Tongue (tissue), 3 donors: ENCODE measurements around the gene GMPR. TPM values are rescaled to one million over a fixed set of nuclear protein-coding genes. Genes with fewer than 3 reads are reported as not detected.

Source experiments
- DNase-seq: peaks from one replicate; pipeline ENCODE4 v3.0.0-alpha.2; 2015
- small RNA-seq: library from RNA; depleted of rRNA; stranded (forward); fragments of <200 nt; gene quantifications from one replicate; pipeline ENCODE3, GENCODE V24; 2014; ENCODE audit warnings: low replicate concordance
- total RNA-seq: library from RNA; depleted of rRNA; stranded (reverse); fragments of >200 nt; gene quantifications from one replicate; pipeline ENCODE4 v1.2.3, GENCODE V29; 2014

Gene GMPR
- total RNA-seq, 1 donor from 2014 or later: 50.2 TPM

- no peak for DNase-seq
These were observed 89.5 kb downstream of the GMPR start for GRCh38 chr6:16327777-16328325.

DNA sequence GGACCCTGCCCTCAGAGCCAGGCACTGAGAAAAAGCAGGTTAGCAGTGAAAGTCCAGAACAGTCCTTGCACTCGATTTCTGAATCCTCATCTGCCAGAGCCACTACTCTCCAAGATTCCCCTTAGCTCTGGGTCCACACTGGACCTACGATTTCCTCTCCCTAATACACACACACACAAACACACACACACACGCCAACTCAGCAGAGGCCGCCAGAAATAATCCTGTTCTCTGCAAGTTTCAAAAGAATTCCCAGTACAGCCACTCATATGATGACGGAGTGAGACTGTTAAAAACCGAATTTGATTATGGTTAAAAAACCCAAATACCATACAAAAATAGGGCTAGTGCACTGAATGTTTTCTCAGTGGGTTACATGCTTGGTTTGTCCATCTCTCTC lies 90.8 kb downstream of the GMPR start:
- DNase-seq: no peak

DNA sequence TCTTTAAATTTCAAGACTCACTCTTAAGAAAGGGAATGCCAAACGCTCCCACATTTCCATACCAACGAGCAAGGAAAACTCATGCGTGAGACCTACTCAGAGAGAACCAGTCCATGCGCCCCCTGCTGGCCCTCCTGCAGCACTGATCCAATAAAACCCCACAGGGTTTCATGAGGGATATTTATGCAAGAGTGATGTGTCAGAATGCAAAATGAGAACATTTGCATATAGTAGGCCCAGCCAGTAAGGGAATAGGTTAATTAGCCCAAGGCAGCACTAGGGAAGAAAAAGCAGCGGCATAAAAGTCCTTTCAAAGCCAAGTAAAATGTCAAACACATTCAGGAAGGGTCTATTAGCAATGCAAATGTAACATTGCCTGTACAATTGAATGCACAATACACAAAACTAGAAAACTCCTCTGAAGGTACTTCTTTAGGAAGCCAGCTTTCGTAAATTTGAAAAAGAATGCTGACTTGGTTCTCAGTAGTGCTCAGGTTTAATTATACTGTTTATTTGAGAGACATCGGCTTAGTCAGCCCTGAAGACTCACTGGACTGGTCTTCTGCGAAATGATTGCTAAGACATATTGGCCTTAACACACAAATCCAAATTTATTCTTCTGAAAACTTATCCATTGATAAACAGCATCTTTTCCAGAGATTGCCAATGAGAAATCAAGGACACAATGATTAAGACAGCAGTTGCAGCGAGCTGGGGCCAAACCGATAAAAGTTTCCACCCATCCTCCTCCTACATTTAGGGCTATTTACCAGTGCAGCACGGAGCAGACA lies 93.2 kb downstream of the GMPR start:
- DNase-seq: peak; percentile 84

- DNase-seq: peak; percentile 93
These were observed 93.8 kb downstream of the GMPR start for GRCh38 chr6:16332175-16332542.

- no peak for DNase-seq
These were observed 95.2 kb downstream of the GMPR start for GRCh38 chr6:16333580-16333979.

DNA sequence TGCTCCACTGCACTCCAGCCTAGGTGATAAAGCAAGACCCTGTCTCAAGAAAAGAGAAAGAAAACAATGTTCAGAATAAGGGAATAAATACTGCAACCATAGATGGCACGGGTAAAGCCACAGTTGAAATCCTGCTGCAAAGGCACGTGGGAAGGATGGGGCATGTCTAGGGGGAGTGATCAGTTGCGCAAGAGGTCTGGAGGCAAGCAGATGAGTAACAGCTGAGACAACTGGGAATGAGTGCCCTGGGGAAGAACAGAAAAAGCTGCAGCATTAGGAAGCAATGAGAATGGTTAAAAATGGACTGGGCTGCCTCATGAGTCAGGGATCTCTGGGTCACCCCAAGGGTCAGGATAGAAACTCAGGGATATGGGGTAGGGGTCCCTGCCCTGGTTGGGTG lies 96.3 kb downstream of the GMPR start:
- DNase-seq: peak; percentile 58

- DNase-seq: no peak
These were observed 96.8 kb downstream of the GMPR start for GRCh38 chr6:16335176-16335575.

- DNase-seq: no peak
These were observed 97.8 kb downstream of the GMPR start for GRCh38 chr6:16336056-16336818.

DNA sequence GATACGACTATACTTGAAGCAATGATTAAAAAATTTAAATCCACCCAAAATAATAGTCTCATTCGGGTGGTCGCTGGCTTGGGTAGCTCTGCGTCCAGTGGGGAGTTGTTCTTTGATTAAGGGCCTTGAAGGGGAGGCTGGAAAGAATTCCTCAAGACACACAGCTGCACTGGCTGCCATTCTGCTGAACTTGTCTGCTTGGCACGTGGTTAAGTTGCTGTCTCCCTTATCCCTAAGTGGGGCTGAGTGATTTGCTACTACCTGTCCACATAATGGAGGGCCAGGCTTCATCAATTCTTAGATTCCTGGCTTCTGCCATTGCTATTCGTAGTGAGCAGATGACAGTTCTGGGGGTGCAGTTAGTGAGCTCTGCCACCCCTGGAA lies 98.5 kb downstream of the GMPR start:
- DNase-seq: no peak

GRCh38 chr6:16337295-16337975 lies 99.0 kb downstream of the GMPR start:
- peak; percentile 97 for DNase-seq

GRCh38 chr6:16338577-16339264 lies 100.3 kb downstream of the GMPR start:
- peak; percentile 88 for DNase-seq

DNA sequence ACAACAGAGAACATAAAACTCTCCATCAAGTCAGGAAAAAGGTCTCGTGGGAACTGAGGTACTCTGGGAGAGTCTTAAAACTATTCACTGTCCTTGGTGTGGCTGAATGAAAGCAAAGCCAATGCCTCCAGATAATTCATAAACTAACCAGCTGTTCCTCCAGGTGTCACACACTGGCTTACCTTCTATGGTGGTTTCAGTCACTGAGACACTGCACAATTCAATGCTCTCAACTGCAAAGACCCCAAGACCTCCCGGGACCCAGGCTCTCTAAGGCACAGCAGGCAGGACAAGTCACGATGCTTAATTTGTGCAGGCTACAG lies 100.8 kb downstream of the GMPR start:
- no peak for DNase-seq

DNA sequence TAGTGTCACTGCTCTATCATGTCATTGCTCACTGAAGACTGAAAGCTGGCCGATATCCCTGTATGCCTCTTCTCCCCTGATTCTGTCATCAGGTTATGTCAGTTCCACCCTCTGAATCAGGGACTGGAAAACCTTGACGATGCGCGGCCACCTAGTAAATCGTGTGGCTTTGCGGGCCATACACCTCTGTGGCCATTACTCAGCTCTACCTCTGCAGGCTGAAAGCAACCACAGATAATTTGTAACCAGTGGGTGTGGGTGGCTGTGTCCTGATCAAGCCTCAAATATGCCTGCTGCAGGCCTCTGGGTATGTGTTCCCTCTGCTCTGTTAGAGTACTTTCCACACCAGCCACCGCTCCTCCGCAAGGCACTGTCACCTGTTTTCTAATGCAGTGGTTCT lies 105.2 kb downstream of the GMPR start:
- DNase-seq: no peak

DNA sequence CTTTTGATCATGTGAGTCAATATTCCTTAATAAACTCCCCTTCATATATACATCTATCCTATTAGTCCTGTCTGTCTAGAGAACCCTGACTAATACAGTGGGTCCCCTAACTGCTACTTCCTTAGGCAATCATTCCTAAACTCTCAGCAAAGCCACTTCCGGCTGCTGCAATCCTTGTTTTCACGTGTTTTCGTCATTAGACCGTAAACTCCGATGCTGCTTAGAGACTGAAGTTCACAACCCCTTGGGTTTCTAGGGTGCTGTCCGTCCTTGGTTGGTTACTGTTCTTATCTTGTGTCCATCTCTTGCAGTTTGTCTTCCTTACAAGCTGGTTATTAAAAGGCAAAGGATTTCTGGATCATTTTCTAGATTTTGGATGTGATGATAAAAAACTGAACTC lies 106.4 kb downstream of the GMPR start:
- no peak for DNase-seq

Small RNAs within 50 kb of the gene (small RNA-seq; reads per million reads assigned to genes)
- gene RF00019 (not detected), gene RNU6-1114P (not detected)

Other genes starting within 250 kb of the GMPR start
- 68.6 TPM for gene MYLIP, start 109.5 kb upstream of the GMPR start, total RNA-seq